ENCODE data around the gene ATPAF1. TPM values are rescaled to one million over a fixed set of nuclear protein-coding genes. Genes with fewer than 3 reads are reported as not detected.

ATPAF1 gene
- total and polyA plus RNA-seq, 4 experiments from 2014 or later: 32.9 to 128 (median 57.1) TPM

GRCh38 chr1:46596036-46596435, 72.1 kb downstream of the ATPAF1 start:
- no peak overlapping the region for H3K4me3 ChIP-seq (ENCODE audit: low read length in 2 of 2)
- Mint-ChIP-seq H3K27me3 (no peaks in the 10 kb centered on the region), H3K9me3 (no peaks in the 10 kb centered on the region), H3K36me3 (peaks cover 38 to 45% of the 10 kb centered on the region in 2 donors), H3K4me1 (peaks cover 36 to 77% (median 58%) of the 10 kb centered on the region in 4 donors), H3K4me3 (peak overlapping the region in 1 of 8 donors; percentile 1), H3K27ac (peak overlapping the region in 2 of 7 donors; percentile 31 to 51)
- no peak overlapping the region for H3K27ac ChIP-seq (ENCODE audit: low read depth, low read length)
- H3K36me3 ChIP-seq (ENCODE audit: insufficient read depth, low read length): peaks cover 16% of the 10 kb centered on the region
- H3K9me3 ChIP-seq (ENCODE audit: control insufficient read depth in 1 of 2, low read length in 2 of 2): no peaks in the 10 kb centered on the region
- peaks cover 44% of the 10 kb centered on the region for H3K4me1 ChIP-seq (ENCODE audit: insufficient read depth, low read length)
- intact Hi-C loops (cut with micrococcal nuclease): no loop called here
- no peak for DNase-seq
- POLR2A ChIA-PET (ENCODE audit: partially characterized antibody): no interaction called here
- H3K27me3 ChIP-seq (ENCODE audit: insufficient read depth, low read length): no peaks in the 10 kb centered on the region
- CTCF ChIA-PET (ENCODE audit: partially characterized antibody): interaction anchor here (1.4 kb wide), 1 partner anchor 14 kb away, joined by 3 read pairs; no protein-coding TSS in a partner anchor

GRCh38 chr1:46595127-46595526, 73.0 kb downstream of the ATPAF1 start:
- no peak overlapping the region for H3K27ac ChIP-seq (ENCODE audit: low read depth, low read length)
- H3K9me3 Mint-ChIP-seq: no peaks in the 10 kb centered on the region
- H3K4me1 ChIP-seq (ENCODE audit: insufficient read depth, low read length): peaks cover 38% of the 10 kb centered on the region
- H3K4me1 Mint-ChIP-seq: peaks cover 33 to 70% (median 52%) of the 10 kb centered on the region in 4 donors
- DNase-seq: no peak
- H3K4me3 ChIP-seq (ENCODE audit: low read length in 2 of 2): no peak overlapping the region
- H3K27ac Mint-ChIP-seq: peak overlapping the region in 5 of 7 donors; percentile 17 to 78 (median 60)
- peaks cover 47 to 52% of the 10 kb centered on the region in 2 donors for H3K36me3 Mint-ChIP-seq
- H3K27me3 Mint-ChIP-seq: no peaks in the 10 kb centered on the region
- CTCF ChIA-PET (ENCODE audit: partially characterized antibody): interaction anchor here (1.4 kb wide), 1 partner anchor 13 kb away, joined by 3 read pairs; no protein-coding TSS in a partner anchor
- POLR2A ChIA-PET (ENCODE audit: partially characterized antibody): no interaction called here
- intact Hi-C loops (cut with micrococcal nuclease): no loop called here
- peaks cover 25% of the 10 kb centered on the region for H3K36me3 ChIP-seq (ENCODE audit: insufficient read depth, low read length)
- peak overlapping the region; percentile 4 to 77 (median 44) for H3K4me3 Mint-ChIP-seq
- H3K9me3 ChIP-seq (ENCODE audit: control insufficient read depth in 1 of 2, low read length in 2 of 2): no peaks in the 10 kb centered on the region
- H3K27me3 ChIP-seq (ENCODE audit: insufficient read depth, low read length): no peaks in the 10 kb centered on the region

- Mint-ChIP-seq H3K27ac (peak overlapping the region in 2 of 7 donors; percentile 37 to 48), H3K36me3 (peaks cover 57 to 63% of the 10 kb centered on the region in 2 donors), H3K27me3 (no peaks in the 10 kb centered on the region), H3K4me1 (peaks cover 24 to 62% (median 44%) of the 10 kb centered on the region in 4 donors), H3K9me3 (no peaks in the 10 kb centered on the region), H3K4me3 (peak overlapping the region in 1 of 8 donors; percentile 43)
- H3K4me1 ChIP-seq (ENCODE audit: insufficient read depth, low read length): peaks cover 27% of the 10 kb centered on the region
- ChIA-PET CTCF (ENCODE audit: partially characterized antibody) (no interaction called here), POLR2A (ENCODE audit: partially characterized antibody) (interaction anchor here (1.3 kb wide), 1 partner anchor 10 kb away, joined by 4 read pairs; the partner anchor contains the start of gene MKNK1)
- peaks cover 36% of the 10 kb centered on the region for H3K36me3 ChIP-seq (ENCODE audit: insufficient read depth, low read length)
- no peak for DNase-seq
- intact Hi-C loops (cut with micrococcal nuclease): no loop called here
- no peak overlapping the region for H3K4me3 ChIP-seq (ENCODE audit: low read length in 2 of 2)
- no peak overlapping the region for H3K27ac ChIP-seq (ENCODE audit: low read depth, low read length)
- H3K27me3 ChIP-seq (ENCODE audit: insufficient read depth, low read length): no peaks in the 10 kb centered on the region
- no peaks in the 10 kb centered on the region for H3K9me3 ChIP-seq (ENCODE audit: control insufficient read depth in 1 of 2, low read length in 2 of 2)
Measured at GRCh38 chr1:46594063-46594462, 74.1 kb downstream of the ATPAF1 start.

- intact Hi-C loops (cut with micrococcal nuclease): no loop called here
- H3K4me1 Mint-ChIP-seq: peaks cover 19 to 55% (median 38%) of the 10 kb centered on the region in 4 donors
- no peak overlapping the region for H3K4me3 Mint-ChIP-seq
- DNase-seq: no peak
- Histone ChIP-seq H3K27ac (ENCODE audit: low read depth, low read length) (no peak overlapping the region), H3K27me3 (ENCODE audit: insufficient read depth, low read length) (no peaks in the 10 kb centered on the region), H3K36me3 (ENCODE audit: insufficient read depth, low read length) (peaks cover 36% of the 10 kb centered on the region), H3K4me3 (ENCODE audit: low read length in 2 of 2) (no peak overlapping the region), H3K9me3 (ENCODE audit: control insufficient read depth in 1 of 2, low read length in 2 of 2) (no peaks in the 10 kb centered on the region), H3K4me1 (ENCODE audit: insufficient read depth, low read length) (peaks cover 21% of the 10 kb centered on the region)
- no peaks in the 10 kb centered on the region for H3K27me3 Mint-ChIP-seq
- peak overlapping the region in 3 of 7 donors; percentile 12 to 87 (median 74) for H3K27ac Mint-ChIP-seq
- H3K36me3 Mint-ChIP-seq: peaks cover 62 to 64% of the 10 kb centered on the region in 2 donors
- CTCF ChIA-PET (ENCODE audit: partially characterized antibody): no interaction called here
- H3K9me3 Mint-ChIP-seq: no peaks in the 10 kb centered on the region
- POLR2A ChIA-PET (ENCODE audit: partially characterized antibody): interaction anchor here (1.3 kb wide), 1 partner anchor 11 kb away, joined by 4 read pairs; the partner anchor contains the start of gene MKNK1
Measured at GRCh38 chr1:46592823-46593222, 75.3 kb downstream of the ATPAF1 start.

- DNase-seq: no peak
- H3K4me3 ChIP-seq (ENCODE audit: low read length in 2 of 2): no peak overlapping the region
- no peaks in the 10 kb centered on the region for H3K27me3 ChIP-seq (ENCODE audit: insufficient read depth, low read length)
- H3K4me1 Mint-ChIP-seq: peaks cover 6 to 25% (median 18%) of the 10 kb centered on the region in 4 donors
- H3K9me3 Mint-ChIP-seq: no peaks in the 10 kb centered on the region
- H3K4me1 ChIP-seq (ENCODE audit: insufficient read depth, low read length): peaks cover 6% of the 10 kb centered on the region
- POLR2A ChIA-PET (ENCODE audit: partially characterized antibody): interaction anchor here (1.6 to 2.0 kb wide), 2 partner anchors 10 to 14 kb away, joined by 4 to 9 read pairs; partner anchors contain the start of gene MKNK1
- H3K27ac ChIP-seq (ENCODE audit: low read depth, low read length): no peak overlapping the region
- no peak overlapping the region for H3K4me3 Mint-ChIP-seq
- no peaks in the 10 kb centered on the region for H3K27me3 Mint-ChIP-seq
- peaks cover 60 to 74% of the 10 kb centered on the region in 2 donors for H3K36me3 Mint-ChIP-seq
- H3K9me3 ChIP-seq (ENCODE audit: control insufficient read depth in 1 of 2, low read length in 2 of 2): no peaks in the 10 kb centered on the region
- CTCF ChIA-PET (ENCODE audit: partially characterized antibody): interaction anchor here (2.2 kb wide), 1 partner anchor 14 kb away, joined by 12 read pairs; the partner anchor contains the start of gene MKNK1
- intact Hi-C loops (cut with micrococcal nuclease): no loop called here
- H3K36me3 ChIP-seq (ENCODE audit: insufficient read depth, low read length): peaks cover 36% of the 10 kb centered on the region
- peak overlapping the region in 1 of 7 donors; percentile 2 for H3K27ac Mint-ChIP-seq
Measured at GRCh38 chr1:46589529-46589928, 78.6 kb downstream of the ATPAF1 start.

- Histone ChIP-seq H3K27ac (ENCODE audit: low read depth, low read length) (no peak overlapping the region), H3K4me1 (ENCODE audit: insufficient read depth, low read length) (peaks cover 15% of the 10 kb centered on the region), H3K27me3 (ENCODE audit: insufficient read depth, low read length) (no peaks in the 10 kb centered on the region), H3K36me3 (ENCODE audit: insufficient read depth, low read length) (peaks cover 34% of the 10 kb centered on the region), H3K9me3 (ENCODE audit: control insufficient read depth in 1 of 2, low read length in 2 of 2) (no peaks in the 10 kb centered on the region), H3K4me3 (ENCODE audit: low read length in 2 of 2) (no peak overlapping the region)
- DNase-seq: no peak
- intact Hi-C loops (cut with micrococcal nuclease): no loop called here
- Mint-ChIP-seq H3K4me3 (no peak overlapping the region), H3K4me1 (peaks cover 12 to 28% (median 15%) of the 10 kb centered on the region in 4 donors), H3K27ac (no peak overlapping the region), H3K27me3 (no peaks in the 10 kb centered on the region), H3K9me3 (no peaks in the 10 kb centered on the region), H3K36me3 (peaks cover 54 to 72% of the 10 kb centered on the region in 2 donors)
- ChIA-PET POLR2A (ENCODE audit: partially characterized antibody) (no interaction called here), CTCF (ENCODE audit: partially characterized antibody) (no interaction called here)
Measured at GRCh38 chr1:46587069-46587468, 81.1 kb downstream of the ATPAF1 start.

GRCh38 chr1:46585312-46585938, 82.7 kb downstream of the ATPAF1 start:
- Mint-ChIP-seq H3K9me3 (no peaks in the 10 kb centered on the region), H3K27ac (no peak overlapping the region), H3K27me3 (no peaks in the 10 kb centered on the region), H3K4me1 (peaks cover 23 to 40% (median 28%) of the 10 kb centered on the region in 4 donors), H3K36me3 (peaks cover 53 to 70% of the 10 kb centered on the region in 2 donors), H3K4me3 (no peak overlapping the region)
- DNase-seq: no peak
- Histone ChIP-seq H3K27ac (ENCODE audit: low read depth, low read length) (no peak overlapping the region), H3K9me3 (ENCODE audit: control insufficient read depth in 1 of 2, low read length in 2 of 2) (no peaks in the 10 kb centered on the region), H3K4me1 (ENCODE audit: insufficient read depth, low read length) (peaks cover 32% of the 10 kb centered on the region), H3K4me3 (ENCODE audit: low read length in 2 of 2) (no peak overlapping the region), H3K27me3 (ENCODE audit: insufficient read depth, low read length) (no peaks in the 10 kb centered on the region), H3K36me3 (ENCODE audit: insufficient read depth, low read length) (peaks cover 19% of the 10 kb centered on the region)
- CTCF ChIA-PET (ENCODE audit: partially characterized antibody): interaction anchor here (1.0 to 3.0 kb wide), 2 partner anchors 19 to 32 kb away, joined by 4 to 8 read pairs; partner anchors contain the start of gene MKNK1
- POLR2A ChIA-PET (ENCODE audit: partially characterized antibody): no interaction called here
- intact Hi-C loops (cut with micrococcal nuclease): no loop called here

All from CD4-positive, alpha-beta memory T cell (primary cell).